GM12873 (cell line): ENCODE measurements around the gene DHX32.

Experiments used
- TF ChIP-seq, protein P1 (sequence below): IDR thresholded peaks from 2 replicates; pipeline ENCODE4 v1.5.1; 2012; ENCODE audit warnings: low read depth, mild to moderate bottlenecking, moderate library complexity, low read length, control low read depth; ENCODE audit not compliant: insufficient read depth; ENCODE audit errors: missing control alignments

Gene DHX32

GRCh38 chr10:125878957-125879835 is 1.9 kb downstream of the DHX32 start:
- TF ChIP-seq, protein P1, sequence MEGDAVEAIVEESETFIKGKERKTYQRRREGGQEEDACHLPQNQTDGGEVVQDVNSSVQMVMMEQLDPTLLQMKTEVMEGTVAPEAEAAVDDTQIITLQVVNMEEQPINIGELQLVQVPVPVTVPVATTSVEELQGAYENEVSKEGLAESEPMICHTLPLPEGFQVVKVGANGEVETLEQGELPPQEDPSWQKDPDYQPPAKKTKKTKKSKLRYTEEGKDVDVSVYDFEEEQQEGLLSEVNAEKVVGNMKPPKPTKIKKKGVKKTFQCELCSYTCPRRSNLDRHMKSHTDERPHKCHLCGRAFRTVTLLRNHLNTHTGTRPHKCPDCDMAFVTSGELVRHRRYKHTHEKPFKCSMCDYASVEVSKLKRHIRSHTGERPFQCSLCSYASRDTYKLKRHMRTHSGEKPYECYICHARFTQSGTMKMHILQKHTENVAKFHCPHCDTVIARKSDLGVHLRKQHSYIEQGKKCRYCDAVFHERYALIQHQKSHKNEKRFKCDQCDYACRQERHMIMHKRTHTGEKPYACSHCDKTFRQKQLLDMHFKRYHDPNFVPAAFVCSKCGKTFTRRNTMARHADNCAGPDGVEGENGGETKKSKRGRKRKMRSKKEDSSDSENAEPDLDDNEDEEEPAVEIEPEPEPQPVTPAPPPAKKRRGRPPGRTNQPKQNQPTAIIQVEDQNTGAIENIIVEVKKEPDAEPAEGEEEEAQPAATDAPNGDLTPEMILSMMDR, result no peak

DNA sequence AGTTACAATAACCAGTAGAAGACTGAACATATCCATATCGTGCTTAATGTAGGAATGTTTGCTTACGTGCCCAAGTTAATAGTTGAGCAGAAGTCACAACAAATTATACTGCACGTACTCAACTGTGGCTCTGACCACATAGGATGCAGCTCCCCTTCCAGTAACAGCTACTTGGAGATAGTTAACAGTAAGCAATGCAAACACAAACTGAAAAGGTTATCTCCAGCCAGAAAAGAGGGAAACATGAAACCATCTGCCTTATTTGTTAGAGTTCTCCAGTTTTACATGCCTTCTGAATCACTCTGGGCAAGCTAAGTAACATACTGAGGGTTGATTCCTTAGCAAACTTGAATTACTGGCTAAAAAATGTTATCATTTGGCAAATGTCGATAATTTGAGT is 9.8 kb downstream of the DHX32 start:
- TF ChIP-seq, protein P1, result no peak

DNA sequence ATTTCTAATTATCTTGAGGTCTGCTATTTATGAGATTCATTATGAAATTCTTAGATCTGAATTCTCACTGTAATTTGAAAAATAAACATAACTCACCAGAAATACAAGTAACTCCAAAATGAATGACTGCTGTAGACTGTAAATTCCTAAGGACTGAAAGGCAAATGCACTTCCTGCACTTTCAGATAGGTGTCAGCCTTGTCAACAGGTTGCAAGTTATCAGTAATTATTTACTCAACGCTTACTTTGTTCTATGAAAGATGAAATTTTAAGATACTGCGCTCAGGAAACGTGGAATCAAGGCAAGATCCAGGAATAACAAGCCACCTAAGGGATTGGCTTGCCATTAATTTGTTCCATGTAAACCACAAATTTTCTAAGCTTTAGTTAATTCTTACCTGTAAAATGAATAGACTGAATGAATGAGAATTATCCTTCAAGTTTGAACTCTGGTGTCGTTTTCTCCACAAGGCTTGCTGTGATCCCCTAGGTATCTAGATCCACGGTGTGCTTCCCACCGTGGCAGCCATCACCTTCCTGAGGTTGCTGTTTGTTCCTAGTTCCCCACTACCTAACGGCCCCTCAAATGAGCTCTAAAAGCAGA is 12.6 kb downstream of the DHX32 start:
- TF ChIP-seq, protein P1, result peak; percentile 76

DNA sequence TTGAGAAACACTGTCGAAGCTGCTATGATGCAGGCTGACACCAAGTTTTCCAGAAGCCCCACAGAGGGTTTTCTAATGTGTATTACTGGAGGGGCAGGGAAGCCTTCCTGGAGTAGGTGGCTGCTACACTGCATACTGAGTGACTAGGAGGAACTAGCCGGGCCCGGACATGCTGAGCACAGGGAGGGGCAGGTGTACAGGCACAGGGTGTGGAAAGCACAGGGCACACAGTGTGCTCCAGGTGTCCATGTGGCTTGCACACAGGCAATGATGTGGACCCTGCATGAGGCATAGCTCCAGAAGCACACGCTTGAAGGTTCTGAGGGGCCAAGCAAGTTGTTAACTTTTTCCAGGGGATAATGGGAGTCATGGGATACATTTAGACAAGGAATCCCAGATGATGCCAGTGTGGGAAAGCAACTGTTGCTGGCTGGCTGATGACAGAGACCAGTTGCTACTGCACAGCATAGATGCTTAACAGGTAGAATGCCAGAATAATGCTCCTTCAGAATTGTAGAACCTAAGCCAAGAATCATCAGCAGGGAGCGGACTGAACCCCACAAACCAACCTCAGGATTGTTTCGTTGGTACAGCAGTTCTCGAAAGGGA is 14.6 kb downstream of the DHX32 start:
- TF ChIP-seq, protein P1, result no peak

- TF ChIP-seq, protein P1, result no peak
Measured at GRCh38 chr10:125865120-125865519, 16.0 kb downstream of the DHX32 start.

GRCh38 chr10:125859128-125859817 is 21.8 kb downstream of the DHX32 start:
- TF ChIP-seq, protein P1, result no peak
